ENCODE measurements around the gene ABCA12.

The ABCA12 gene

GRCh38 chr2:215063526-215063925 lies 74.9 kb downstream of the ABCA12 start:
- no peak for DNase-seq (ENCODE audit: low read depth in 1 of 2, low spot score in 1 of 2)
- Histone ChIP-seq H3K27ac (replicated peaks) (no peak overlapping the region), H3K4me3 (replicated peaks; ENCODE audit: insufficient read depth, low read length) (no peak overlapping the region), H3K27me3 (ENCODE audit: insufficient read depth, poor library complexity, severe bottlenecking) (no peaks in the 10 kb centered on the region)
- no peak for TF ChIP-seq SPI1 (IDR thresholded peaks at IDR 0.05; ENCODE audit: borderline replicate concordance, low read depth)
- TF ChIP-seq REST (IDR thresholded peaks at IDR 0.05; ENCODE audit: insufficient replicate concordance, low read depth): no peak
- no peak for TF ChIP-seq CTCF (IDR thresholded peaks at IDR 0.05; ENCODE audit: insufficient read depth, low read length)
- no peak for TF ChIP-seq POLR2AphosphoS5 (IDR thresholded peaks at IDR 0.05; ENCODE audit: low read depth)
- no peak for TF ChIP-seq GABPA (IDR thresholded peaks at IDR 0.05; ENCODE audit: low read depth)

- Histone ChIP-seq H3K27me3 (ENCODE audit: insufficient read depth, poor library complexity, severe bottlenecking) (no peaks in the 10 kb centered on the region), H3K27ac (replicated peaks) (no peak overlapping the region), H3K4me3 (replicated peaks; ENCODE audit: insufficient read depth, low read length) (no peak overlapping the region)
- DNase-seq (ENCODE audit: low read depth in 1 of 2, low spot score in 1 of 2): no peak
- no peak for TF ChIP-seq REST (IDR thresholded peaks at IDR 0.05; ENCODE audit: insufficient replicate concordance, low read depth)
- TF ChIP-seq CTCF (IDR thresholded peaks at IDR 0.05; ENCODE audit: insufficient read depth, low read length): no peak
- no peak for TF ChIP-seq POLR2AphosphoS5 (IDR thresholded peaks at IDR 0.05; ENCODE audit: low read depth)
- no peak for TF ChIP-seq SPI1 (IDR thresholded peaks at IDR 0.05; ENCODE audit: borderline replicate concordance, low read depth)
- TF ChIP-seq GABPA (IDR thresholded peaks at IDR 0.05; ENCODE audit: low read depth): no peak
These were observed 77.4 kb downstream of the ABCA12 start for GRCh38 chr2:215060861-215061536.

- no peaks in the 10 kb centered on the region for H3K27me3 ChIP-seq (ENCODE audit: insufficient read depth, poor library complexity, severe bottlenecking)
- DNase-seq (ENCODE audit: low read depth in 1 of 2, low spot score in 1 of 2): no peak
- no peak overlapping the region for H3K4me3 ChIP-seq (replicated peaks; ENCODE audit: insufficient read depth, low read length)
These were observed 78.7 kb downstream of the ABCA12 start for GRCh38 chr2:215059724-215060123.

More at GRCh38 chr2:215059724-215060123, 78.7 kb downstream of the ABCA12 start:
- no peak overlapping the region for H3K27ac ChIP-seq (replicated peaks)
- TF ChIP-seq SPI1 (IDR thresholded peaks at IDR 0.05; ENCODE audit: borderline replicate concordance, low read depth) (no peak), POLR2AphosphoS5 (IDR thresholded peaks at IDR 0.05; ENCODE audit: low read depth) (no peak), GABPA (IDR thresholded peaks at IDR 0.05; ENCODE audit: low read depth) (no peak), CTCF (IDR thresholded peaks at IDR 0.05; ENCODE audit: insufficient read depth, low read length) (no peak), REST (IDR thresholded peaks at IDR 0.05; ENCODE audit: insufficient replicate concordance, low read depth) (no peak)
